Activated CD8-positive, alpha-beta T cell treated with anti-CD3 and anti-CD28 coated beads, Interleukin-2, amount 10 ng/mL, durations not matched to agents 7 days and 5 days (primary cell): ENCODE data around the gene SLC6A17. TPM values are rescaled to one million over a fixed set of nuclear protein-coding genes. Genes with fewer than 3 reads are reported as not detected.

Experiments used
- ATAC-seq: fragments of 150-1000 bp; cut with Tn5 transposase; one replicate; pipeline ENCODE4 v1.10.0; 2021; ENCODE audit warnings: moderate library complexity
- CTCF ChIA-PET: fragments of 350-600 bp; sonication (Branson Sonifier 250); formaldehyde crosslinking; loops from one replicate; lab custom pipeline; 2021; ENCODE audit warnings: antibody characterized with exemption; lab: Charles Lee
- POLR2A ChIA-PET: fragments of 350-600 bp; sonication (Branson Sonifier 250); formaldehyde crosslinking; loops from one replicate; lab custom pipeline; 2021; ENCODE audit warnings: antibody characterized with exemption; lab: Charles Lee
- DNase-seq: peaks from one replicate; pipeline ENCODE4 v3.0.0-alpha.2; 2020
- H3K27ac Mint-ChIP-seq: one replicate; pipeline ENCODE4 v1.8.0; 2021; ENCODE audit warnings: mild to moderate bottlenecking, mixed read lengths
- H3K27me3 Mint-ChIP-seq: one replicate; pipeline ENCODE4 v1.8.0; 2021; ENCODE audit warnings: low read depth, mixed read lengths
- H3K36me3 Mint-ChIP-seq: one replicate; pipeline ENCODE4 v1.8.0; 2021; ENCODE audit warnings: low read depth, mixed read lengths
- H3K4me1 Mint-ChIP-seq: one replicate; pipeline ENCODE4 v1.8.0; 2021; ENCODE audit warnings: low read depth, mixed read lengths
- H3K4me3 Mint-ChIP-seq: one replicate; pipeline ENCODE4 v1.8.0; 2021; ENCODE audit warnings: mild to moderate bottlenecking, mixed read lengths
- H3K9me3 Mint-ChIP-seq: one replicate; pipeline ENCODE4 v1.8.0; 2022; ENCODE audit warnings: mixed read lengths; ENCODE audit not compliant: insufficient read depth
- total RNA-seq, 2 experiments: library from RNA; stranded (reverse); gene quantifications; one replicate each; pipeline ENCODE4 v1.2.3, GENCODE V29; 2021

Gene SLC6A17
- total RNA-seq, 2 experiments from 2014 or later = not detected

GRCh38 chr1:110135666-110136065 is 14.6 kb upstream of the SLC6A17 start:
- no peak overlapping the region for H3K27ac Mint-ChIP-seq
- CTCF ChIA-PET = interaction anchor here (0.7 kb wide), 1 partner anchor 72 kb away, joined by 3 read pairs; no protein-coding TSS in a partner anchor

DNA sequence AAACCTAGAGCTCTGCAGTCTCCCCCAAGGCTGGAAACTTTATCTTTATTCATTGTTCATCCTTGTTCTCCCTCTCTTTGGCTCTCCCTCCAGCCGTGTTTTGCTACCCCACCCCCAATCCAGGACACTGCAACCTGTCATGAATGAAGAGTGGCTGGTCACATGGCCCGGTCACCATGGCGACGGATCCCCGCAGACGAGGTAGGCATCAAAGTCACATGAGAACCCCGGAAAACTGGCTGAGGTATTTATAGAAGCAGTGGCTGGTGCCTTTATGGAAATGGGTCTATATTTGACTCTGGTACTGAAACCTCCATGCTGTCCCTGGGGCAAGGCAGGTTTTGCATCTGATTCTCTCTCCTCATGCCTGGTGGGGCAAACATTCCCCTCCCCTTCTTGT is 13.4 kb upstream of the SLC6A17 start:
- Mint-ChIP-seq H3K4me1 (peaks cover 8% of the 10 kb centered on the region), H3K9me3 (no peaks in the 10 kb centered on the region), H3K36me3 (no peaks in the 10 kb centered on the region), H3K4me3 (no peak overlapping the region), H3K27me3 (peaks cover 35% of the 10 kb centered on the region), H3K27ac (no peak overlapping the region)
- CTCF ChIA-PET = interaction anchor here (0.7 kb wide), 1 partner anchor 221 kb away, joined by 3 read pairs; no protein-coding TSS in a partner anchor
- DNase-seq (peak; percentile 64), ATAC-seq (peak; percentile 57)
- POLR2A ChIA-PET = no interaction called here

More at GRCh38 chr1:110135666-110136065, 14.6 kb upstream of the SLC6A17 start:
- DNase-seq (no peak), ATAC-seq (no peak)
- Mint-ChIP-seq H3K9me3 (no peaks in the 10 kb centered on the region), H3K4me3 (no peak overlapping the region), H3K4me1 (peaks cover 8% of the 10 kb centered on the region), H3K27me3 (peaks cover 42% of the 10 kb centered on the region), H3K36me3 (no peaks in the 10 kb centered on the region)
- POLR2A ChIA-PET = no interaction called here

DNA sequence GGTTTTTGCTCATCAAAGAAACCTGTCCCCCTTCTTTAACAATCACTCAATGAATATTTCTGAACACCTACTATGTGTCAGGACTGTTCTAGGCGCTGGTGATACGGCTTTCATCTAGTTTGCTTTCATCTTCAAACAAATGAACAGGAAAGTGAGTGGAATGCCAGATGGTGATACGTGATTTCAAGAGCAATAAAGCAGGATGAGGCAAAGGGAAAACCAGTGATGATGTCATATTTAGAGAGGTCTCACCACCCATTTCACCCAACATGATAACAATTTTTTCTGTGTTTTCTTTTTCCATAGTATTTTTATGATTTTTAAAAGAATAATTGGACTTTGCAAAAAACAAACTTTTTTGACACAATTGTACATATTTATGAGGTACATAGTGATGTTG is 11.3 kb upstream of the SLC6A17 start:
- Mint-ChIP-seq H3K4me3 (no peak overlapping the region), H3K36me3 (no peaks in the 10 kb centered on the region), H3K9me3 (no peaks in the 10 kb centered on the region), H3K27me3 (peaks cover 44% of the 10 kb centered on the region), H3K4me1 (peaks cover 8% of the 10 kb centered on the region), H3K27ac (no peak overlapping the region)
- DNase-seq (no peak), ATAC-seq (no peak)
- ChIA-PET POLR2A (no interaction called here), CTCF (interaction anchor here (1.2 to 1.6 kb wide), 2 partner anchors 43 to 51 kb away, joined by 3 to 6 read pairs; no protein-coding TSS in a partner anchor)

DNA sequence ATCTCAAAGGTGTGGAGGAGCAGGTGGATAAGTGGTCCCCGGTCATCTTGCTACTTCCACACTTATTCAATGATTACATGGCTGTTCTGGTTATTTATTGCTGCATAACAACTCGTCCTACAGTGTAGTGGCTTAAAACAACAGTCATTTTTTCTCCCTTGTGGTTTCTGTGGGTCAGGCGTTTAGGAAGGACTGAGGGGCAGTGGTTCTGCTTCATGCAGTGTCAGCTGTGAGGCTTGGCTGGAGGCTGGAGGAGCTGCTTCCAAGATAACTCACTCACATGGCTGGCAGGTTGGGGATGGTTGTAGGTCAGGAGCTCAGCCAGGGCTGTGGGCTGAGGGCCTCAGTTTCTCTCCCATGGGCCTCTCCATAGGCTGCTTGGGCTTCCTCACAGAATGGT is 5.9 kb upstream of the SLC6A17 start:
- H3K4me3 Mint-ChIP-seq = no peak overlapping the region
- H3K27me3 Mint-ChIP-seq = peaks cover 24% of the 10 kb centered on the region
- no peaks in the 10 kb centered on the region for H3K36me3 Mint-ChIP-seq
- no peaks in the 10 kb centered on the region for H3K9me3 Mint-ChIP-seq
- no peaks in the 10 kb centered on the region for H3K4me1 Mint-ChIP-seq
- ChIA-PET CTCF (interaction anchor here (1.4 to 1.6 kb wide), 2 partner anchors 85 to 90 kb away, joined by 3 read pairs; no protein-coding TSS in a partner anchor), POLR2A (no interaction called here)
- ATAC-seq = no peak
- H3K27ac Mint-ChIP-seq = no peak overlapping the region
- no peak for DNase-seq

DNA sequence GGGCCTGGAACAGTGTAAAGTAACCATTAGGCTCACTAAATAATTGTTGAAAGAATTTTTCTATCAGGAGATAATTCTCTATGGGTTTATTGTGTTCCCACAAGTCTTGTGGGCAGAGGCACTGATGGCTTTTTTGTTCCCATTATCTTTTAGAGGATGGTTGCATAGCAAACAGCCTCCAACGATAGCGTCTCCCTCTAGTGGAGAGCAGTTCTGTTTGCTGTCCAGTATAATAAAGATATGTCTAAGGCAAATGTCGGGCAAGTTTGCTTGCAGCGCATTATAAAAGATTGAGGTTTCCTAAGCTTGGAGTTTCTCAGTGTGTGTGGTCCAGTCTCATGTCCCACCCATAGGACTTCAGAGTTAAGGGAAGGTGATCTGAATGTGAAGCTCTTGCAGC is 1.3 kb upstream of the SLC6A17 start:
- POLR2A ChIA-PET = no interaction called here
- H3K27ac Mint-ChIP-seq = no peak overlapping the region

DNA sequence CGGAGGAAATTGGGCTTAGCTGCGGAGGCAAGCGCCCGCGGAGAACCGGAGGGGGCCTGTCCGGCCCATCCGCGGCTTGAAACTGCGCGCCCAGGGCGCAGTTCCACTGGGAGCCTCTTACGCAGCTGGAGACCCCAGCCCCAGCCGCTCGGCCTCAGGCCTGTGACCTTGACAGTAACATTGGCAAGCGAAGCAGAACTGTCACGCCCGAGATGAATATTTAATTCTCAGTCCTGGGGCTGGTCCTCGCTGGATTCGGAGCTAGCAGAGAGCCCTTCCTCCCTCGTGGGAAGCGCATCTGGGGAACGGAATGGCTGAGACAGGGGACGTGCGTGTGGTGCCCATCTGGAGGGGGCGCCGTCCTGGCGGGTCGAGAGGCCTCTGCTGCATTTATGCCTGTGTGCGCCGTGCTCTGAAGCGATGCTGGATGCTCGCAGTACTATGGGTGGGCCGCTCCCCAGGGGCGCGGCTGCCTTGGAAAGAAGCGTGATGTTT is 928 bp downstream of the SLC6A17 start:
- no peaks in the 10 kb centered on the region for H3K36me3 Mint-ChIP-seq
- peaks cover 2% of the 10 kb centered on the region for H3K4me1 Mint-ChIP-seq
- DNase-seq = no peak
- H3K27me3 Mint-ChIP-seq = peaks cover 41% of the 10 kb centered on the region
- no peaks in the 10 kb centered on the region for H3K9me3 Mint-ChIP-seq
- ChIA-PET CTCF (no interaction called here), POLR2A (no interaction called here)
- H3K4me3 Mint-ChIP-seq = no peak overlapping the region
- no peak overlapping the region for H3K27ac Mint-ChIP-seq
- ATAC-seq = no peak

More for the DNA sequence above, 1.3 kb upstream of the SLC6A17 start:
- CTCF ChIA-PET = no interaction called here
- H3K4me1 Mint-ChIP-seq = peaks cover 2% of the 10 kb centered on the region
- H3K36me3 Mint-ChIP-seq = no peaks in the 10 kb centered on the region
- ATAC-seq (no peak), DNase-seq (no peak)
- H3K9me3 Mint-ChIP-seq = no peaks in the 10 kb centered on the region
- H3K27me3 Mint-ChIP-seq = peaks cover 37% of the 10 kb centered on the region
- H3K4me3 Mint-ChIP-seq = no peak overlapping the region

DNA sequence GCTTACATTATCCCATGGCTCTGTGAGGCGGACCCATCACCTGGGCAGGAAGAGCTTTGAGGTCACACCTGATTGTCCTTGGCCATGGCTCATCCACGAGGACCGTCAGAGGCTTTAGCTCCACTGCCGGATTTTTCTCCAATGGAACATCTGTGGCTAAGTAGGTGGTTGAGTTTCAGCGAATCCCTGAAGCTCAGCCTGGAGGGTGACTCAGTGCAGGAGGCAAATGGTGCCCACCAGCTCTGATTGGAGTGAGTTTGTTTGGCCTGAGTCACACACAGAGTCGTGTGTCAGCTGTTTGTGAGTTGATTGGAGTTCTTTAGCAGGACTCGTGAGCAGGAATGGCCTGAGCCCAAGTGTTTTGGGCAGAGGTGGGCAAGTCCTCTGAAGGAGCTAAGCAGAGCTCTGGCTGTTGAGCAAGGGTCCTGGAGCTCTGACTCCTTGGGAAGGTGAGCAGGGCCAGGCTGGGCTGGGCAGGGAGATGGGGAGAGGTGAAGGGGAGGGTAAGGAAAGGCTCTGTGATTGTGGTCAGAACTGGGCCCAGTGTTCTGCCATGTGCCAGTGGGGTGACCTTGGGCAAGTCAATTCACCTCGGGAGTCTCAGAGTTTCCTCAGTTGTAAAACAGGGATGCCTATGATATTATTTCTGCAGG is 2.0 kb downstream of the SLC6A17 start:
- H3K9me3 Mint-ChIP-seq = no peaks in the 10 kb centered on the region
- no peak overlapping the region for H3K4me3 Mint-ChIP-seq
- H3K36me3 Mint-ChIP-seq = no peaks in the 10 kb centered on the region
- H3K27ac Mint-ChIP-seq = no peak overlapping the region
- peaks cover 2% of the 10 kb centered on the region for H3K4me1 Mint-ChIP-seq
- no peak for ATAC-seq
- H3K27me3 Mint-ChIP-seq = peaks cover 47% of the 10 kb centered on the region
- ChIA-PET POLR2A (no interaction called here), CTCF (interaction anchor here (1.2 kb wide), 1 partner anchor 343 kb away, joined by 3 read pairs; no protein-coding TSS in a partner anchor)
- no peak for DNase-seq

DNA sequence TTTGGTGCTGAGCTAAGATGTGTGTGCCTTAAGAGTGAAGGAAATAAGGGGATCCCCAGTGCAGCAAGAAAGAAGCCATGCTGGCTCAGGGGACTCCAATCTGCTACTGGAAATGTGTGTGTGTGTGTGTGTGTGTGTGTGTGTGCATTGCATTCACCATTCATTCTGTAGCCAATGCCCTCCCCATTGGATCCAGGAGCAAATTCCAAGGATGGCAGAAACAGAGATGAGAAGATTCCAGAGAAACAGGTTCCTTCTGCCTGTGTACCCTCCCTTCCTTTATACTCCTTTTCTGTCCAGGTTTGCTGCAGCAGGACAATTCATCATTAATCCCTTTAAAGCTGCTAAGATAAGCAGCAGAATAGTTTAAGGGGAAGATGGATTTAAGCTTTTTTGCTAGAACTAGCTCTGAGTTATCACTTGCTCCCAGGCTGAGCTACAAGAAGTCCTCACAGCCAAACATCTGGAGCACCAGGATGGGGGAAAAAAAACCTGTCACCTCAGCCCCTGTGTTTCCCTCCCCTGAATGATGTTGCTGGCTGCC is 3.2 kb downstream of the SLC6A17 start:
- Mint-ChIP-seq H3K4me3 (no peak overlapping the region), H3K27ac (no peak overlapping the region), H3K27me3 (peaks cover 47% of the 10 kb centered on the region), H3K36me3 (no peaks in the 10 kb centered on the region), H3K4me1 (peaks cover 2% of the 10 kb centered on the region), H3K9me3 (no peaks in the 10 kb centered on the region)
- CTCF ChIA-PET = interaction anchor here (1.2 kb wide), 1 partner anchor 342 kb away, joined by 3 read pairs; no protein-coding TSS in a partner anchor
- POLR2A ChIA-PET = no interaction called here
- ATAC-seq = no peak
- DNase-seq = no peak

GRCh38 chr1:110155878-110156522 is 5.7 kb downstream of the SLC6A17 start:
- ATAC-seq (peak; percentile 71), DNase-seq (peak; percentile 70)
- Mint-ChIP-seq H3K4me3 (no peak overlapping the region), H3K27ac (no peak overlapping the region), H3K36me3 (no peaks in the 10 kb centered on the region), H3K27me3 (peaks cover 36% of the 10 kb centered on the region), H3K9me3 (no peaks in the 10 kb centered on the region), H3K4me1 (peaks cover 9% of the 10 kb centered on the region)
- ChIA-PET CTCF (interaction anchor here (0.8 kb wide), 1 partner anchor 41 kb away, joined by 3 read pairs; no protein-coding TSS in a partner anchor), POLR2A (no interaction called here)

DNA sequence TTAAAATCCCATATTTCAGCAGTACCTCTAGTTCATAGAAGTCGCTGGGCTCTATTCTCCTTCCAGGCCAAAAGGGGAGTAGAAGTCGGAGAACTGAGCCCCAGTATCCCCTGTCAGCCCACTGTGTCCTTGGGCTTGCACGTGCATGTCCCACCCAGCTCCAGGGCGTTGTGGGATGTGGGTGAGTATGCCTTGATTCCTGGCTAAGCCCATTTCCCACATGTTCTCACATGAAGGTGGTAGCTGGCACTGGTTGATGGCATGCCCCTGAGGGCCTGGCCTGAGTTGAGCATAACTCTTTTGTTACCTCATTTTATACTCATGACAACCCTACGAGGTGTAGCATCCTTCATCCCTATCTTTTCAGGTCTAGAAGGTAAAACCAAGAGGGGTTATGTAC is 8.0 kb downstream of the SLC6A17 start:
- Mint-ChIP-seq H3K36me3 (no peaks in the 10 kb centered on the region), H3K9me3 (no peaks in the 10 kb centered on the region), H3K27ac (no peak overlapping the region), H3K4me3 (no peak overlapping the region), H3K27me3 (peaks cover 17% of the 10 kb centered on the region), H3K4me1 (peaks cover 9% of the 10 kb centered on the region)
- no peak for ATAC-seq
- ChIA-PET POLR2A (no interaction called here), CTCF (no interaction called here)
- no peak for DNase-seq

GRCh38 chr1:110159168-110159567 is 8.9 kb downstream of the SLC6A17 start:
- peaks cover 15% of the 10 kb centered on the region for H3K27me3 Mint-ChIP-seq
- POLR2A ChIA-PET = no interaction called here
- no peak overlapping the region for H3K27ac Mint-ChIP-seq

More at GRCh38 chr1:110159168-110159567, 8.9 kb downstream of the SLC6A17 start:
- DNase-seq (no peak), ATAC-seq (no peak)
- H3K4me1 Mint-ChIP-seq = peaks cover 9% of the 10 kb centered on the region
- H3K4me3 Mint-ChIP-seq = no peak overlapping the region
- CTCF ChIA-PET = no interaction called here
- H3K9me3 Mint-ChIP-seq = no peaks in the 10 kb centered on the region
- no peaks in the 10 kb centered on the region for H3K36me3 Mint-ChIP-seq
